GM21825 (cell line): ENCODE measurements around the gene ADGRE3.
"Not testable (repeated sequence)": the region's sequence is repeated elsewhere in the genome, so short reads cannot be mapped to it uniquely, and the experiment has no call there.

Experiments used
- ATAC-seq: cut with Tn5 transposase; IDR thresholded peaks from one replicate; pipeline ENCODE4 v1.9.1; 2021; ENCODE audit warnings: mild to moderate bottlenecking, moderate library complexity; ENCODE audit not compliant: unreplicated experiment

The ADGRE3 gene

DNA sequence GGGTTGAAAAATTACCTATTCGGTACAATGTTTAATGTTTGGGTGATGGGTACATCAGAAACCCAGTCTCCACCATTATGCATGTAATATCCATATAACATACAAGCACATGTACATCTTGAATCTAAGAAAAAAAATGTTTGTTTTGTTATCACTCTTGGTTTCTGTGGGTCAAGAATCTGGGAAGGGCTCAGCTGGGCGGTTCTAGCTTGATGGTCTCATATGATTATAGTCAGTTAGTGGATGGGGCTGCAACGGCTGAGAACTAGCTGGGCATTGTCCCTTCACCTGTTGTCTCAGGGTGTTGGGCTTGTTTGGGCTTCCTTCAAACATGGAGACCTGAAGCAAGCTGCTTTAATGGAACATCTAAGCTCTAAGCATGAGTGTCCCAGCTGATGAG is 4.7 kb downstream of the ADGRE3 start:
- ATAC-seq = no peak

GRCh38 chr19:14661372-14661924 is 13.2 kb downstream of the ADGRE3 start:
- no peak for ATAC-seq

DNA sequence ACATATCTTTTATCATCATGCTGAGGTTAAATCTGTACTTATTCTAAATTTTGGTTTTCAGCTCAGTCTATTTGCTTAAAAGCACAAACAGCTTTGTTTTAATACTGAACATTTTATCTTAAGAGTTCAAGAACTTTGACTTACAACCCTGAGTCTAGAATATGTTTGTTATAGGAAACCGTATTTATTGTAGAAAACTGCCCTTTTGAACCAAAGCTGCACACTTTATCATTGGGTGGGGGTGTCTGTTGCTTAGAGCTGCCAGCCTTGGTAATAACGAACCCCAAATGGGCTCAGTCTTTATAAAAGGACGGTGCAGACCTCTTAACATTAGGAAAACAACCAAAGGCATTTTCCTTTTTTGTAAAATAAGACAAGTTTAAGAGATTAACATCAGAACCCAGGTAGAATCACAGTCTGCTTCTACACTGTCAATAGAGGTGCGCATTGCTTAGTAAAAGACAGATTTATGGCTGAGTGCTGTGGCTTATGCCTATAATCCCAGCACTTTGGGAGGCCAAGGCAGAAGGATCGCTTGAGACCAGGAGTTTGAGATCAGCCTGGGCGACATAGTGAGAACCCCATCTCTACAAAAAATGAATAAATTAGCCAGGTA is 14.7 kb downstream of the ADGRE3 start:
- no peak for ATAC-seq

GRCh38 chr19:14655726-14656125 is 18.9 kb downstream of the ADGRE3 start:
- ATAC-seq = no peak

- no peak for ATAC-seq
These were observed 19.7 kb downstream of the ADGRE3 start for GRCh38 chr19:14654786-14655560.

DNA sequence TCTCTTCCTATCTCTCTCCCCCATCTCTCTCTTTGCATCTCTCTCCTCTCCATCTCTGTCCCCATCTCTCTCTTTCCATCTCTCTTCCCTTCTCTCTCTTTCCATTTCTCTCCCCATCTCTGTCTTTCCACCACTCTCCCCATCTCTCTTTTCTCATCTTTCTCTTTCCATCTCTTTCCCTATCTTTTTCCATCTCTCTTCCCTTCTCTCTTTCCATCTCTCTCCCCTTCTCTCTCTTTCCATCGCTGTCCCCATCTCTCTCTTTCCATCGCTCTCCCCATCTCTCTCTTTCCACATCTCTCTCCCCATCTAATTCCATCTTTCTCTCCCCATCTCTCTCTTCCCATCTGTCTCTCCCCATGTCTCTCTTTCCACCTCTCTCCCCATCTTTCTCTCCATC is 24.5 kb downstream of the ADGRE3 start:
- ATAC-seq = no peak

GRCh38 chr19:14649020-14649419 is 25.6 kb downstream of the ADGRE3 start:
- ATAC-seq = no peak

- ATAC-seq = no peak
These were observed 26.1 kb downstream of the ADGRE3 start for GRCh38 chr19:14648506-14648905.

DNA sequence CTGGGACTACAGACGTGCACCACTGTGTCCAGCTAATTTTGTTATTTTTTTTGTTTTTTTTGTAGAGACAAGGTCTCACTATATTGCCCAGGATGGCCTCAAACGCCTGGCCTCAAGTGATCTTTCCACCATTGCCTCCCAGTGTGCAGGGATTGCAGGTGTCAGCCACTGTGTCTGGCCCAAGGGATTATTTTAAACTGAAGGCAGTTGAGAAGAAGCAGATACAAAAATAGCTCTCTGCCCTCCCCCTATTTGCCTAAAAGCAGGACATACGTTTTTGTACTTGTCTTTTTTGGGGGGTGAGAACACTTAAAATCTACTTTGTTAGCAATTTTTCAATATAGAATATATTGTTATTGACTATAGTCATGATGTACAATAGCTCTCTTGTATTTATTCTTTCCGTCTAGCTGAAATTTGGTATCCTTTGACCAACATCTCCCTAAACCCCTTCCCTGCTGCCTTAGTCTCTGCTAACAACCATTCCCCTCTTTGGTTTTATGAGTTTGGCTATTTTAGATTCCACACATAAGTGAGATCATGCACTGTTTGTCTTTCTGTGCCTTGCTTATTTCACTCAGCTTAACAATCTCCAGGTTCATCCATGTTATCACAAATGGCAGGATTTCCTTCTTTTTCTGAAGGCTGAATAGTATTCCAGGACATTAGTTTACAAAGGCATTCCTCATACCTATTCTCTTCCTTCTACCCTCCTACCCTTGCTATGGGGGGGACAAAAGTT is 34.9 kb downstream of the ADGRE3 start:
- no peak for ATAC-seq

DNA sequence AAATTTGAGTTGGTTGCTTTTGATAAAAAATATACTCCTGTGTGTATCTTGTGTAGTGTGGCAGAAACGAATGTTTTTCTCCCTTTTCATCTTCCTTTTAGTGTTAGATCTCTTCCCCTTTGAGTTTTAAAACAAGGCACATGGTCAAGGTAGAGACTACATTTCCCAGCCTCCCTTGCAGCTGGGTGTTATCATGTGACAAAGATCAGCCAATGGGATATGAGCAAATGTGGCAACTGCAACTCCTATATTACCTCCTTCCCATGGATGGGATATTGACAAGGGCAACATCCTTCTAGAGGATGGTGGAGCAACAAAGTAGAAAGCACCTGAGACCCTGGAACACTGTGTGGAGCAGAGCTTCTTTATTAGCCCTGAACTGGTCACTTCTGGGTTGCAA is 42.4 kb downstream of the ADGRE3 start:
- no peak for ATAC-seq

- no peak for ATAC-seq
These were observed 45.1 kb downstream of the ADGRE3 start for GRCh38 chr19:14629557-14629956.

- ATAC-seq = not testable (repeated sequence)
These were observed 50.2 kb downstream of the ADGRE3 start for GRCh38 chr19:14624491-14624890.

GRCh38 chr19:14619404-14619803 is 55.2 kb downstream of the ADGRE3 start:
- no peak for ATAC-seq

DNA sequence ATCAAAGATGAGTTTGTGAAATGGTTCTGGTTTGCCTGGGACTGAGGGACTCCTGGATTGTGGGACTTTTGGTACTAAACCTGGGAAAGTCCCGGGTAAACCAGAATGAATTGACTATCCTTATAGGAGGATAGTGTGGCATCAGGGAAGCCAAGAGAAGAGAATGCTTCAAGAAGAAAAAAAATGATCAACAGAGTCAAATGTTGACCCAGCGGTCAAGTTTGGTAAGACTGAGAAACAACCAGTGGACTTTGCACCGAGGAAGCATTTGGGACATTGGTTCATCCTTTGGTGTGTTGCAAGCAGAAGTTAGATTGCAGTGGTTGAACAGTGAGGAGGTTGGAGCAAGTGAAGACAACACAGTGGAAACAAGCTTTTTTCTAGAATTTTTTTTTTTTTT is 58.2 kb downstream of the ADGRE3 start:
- no peak for ATAC-seq

GRCh38 chr19:14615623-14616022 is 59.0 kb downstream of the ADGRE3 start:
- no peak for ATAC-seq

DNA sequence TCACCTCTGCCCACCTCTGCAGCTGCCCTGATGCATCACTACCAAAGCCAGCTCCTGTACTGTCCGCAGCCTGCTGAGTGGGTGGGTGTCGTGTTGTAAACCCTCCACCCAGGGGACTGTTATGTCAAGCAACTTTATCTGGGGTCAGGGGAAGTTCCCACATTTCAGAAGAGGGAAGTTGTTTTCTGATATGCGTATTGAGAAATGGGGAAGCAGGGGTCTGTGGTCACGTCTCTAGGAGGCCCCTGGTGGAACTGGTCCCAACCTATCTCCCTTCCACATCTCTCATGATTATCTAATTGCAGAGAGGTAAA is 60.6 kb downstream of the ADGRE3 start:
- no peak for ATAC-seq

DNA sequence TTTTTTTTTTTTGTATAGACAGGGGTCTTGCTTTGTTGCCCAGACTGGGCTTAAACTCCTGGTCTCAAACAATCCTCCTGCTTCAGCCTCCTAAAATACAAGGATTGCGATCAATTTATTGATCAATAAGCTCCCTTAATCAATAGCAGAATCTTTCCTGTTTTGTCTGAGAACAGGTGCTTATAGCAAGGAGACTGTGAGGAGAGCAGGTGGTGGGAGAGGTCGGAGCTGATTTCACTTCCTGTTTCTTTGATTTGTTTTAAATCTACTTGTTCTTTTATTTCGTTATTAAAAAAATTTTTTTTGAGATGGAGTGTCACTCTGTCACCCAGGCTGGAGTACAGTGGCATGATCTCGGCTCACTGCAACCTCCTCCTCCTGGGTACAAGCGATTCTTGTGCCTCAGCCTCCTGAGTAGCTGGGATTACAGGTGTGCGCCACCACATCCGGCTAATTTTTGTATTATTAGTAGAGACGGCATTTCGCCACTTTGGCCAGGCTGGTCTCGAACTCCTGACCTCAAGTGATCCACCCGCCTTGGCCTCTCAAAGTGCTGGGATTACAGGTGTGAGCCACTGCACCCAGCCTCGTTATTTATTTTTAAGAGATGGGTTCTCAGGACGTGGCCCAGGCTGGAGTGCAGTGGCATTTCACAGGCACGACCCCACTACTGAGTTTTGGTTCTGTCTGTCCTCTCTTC is 61.1 kb downstream of the ADGRE3 start:
- not testable (repeated sequence) for ATAC-seq

GRCh38 chr19:14612657-14613056 is 62.0 kb downstream of the ADGRE3 start:
- no peak for ATAC-seq

- not testable (repeated sequence) for ATAC-seq
These were observed 62.4 kb downstream of the ADGRE3 start for GRCh38 chr19:14612242-14612641.

GRCh38 chr19:14611051-14611450 is 63.6 kb downstream of the ADGRE3 start:
- ATAC-seq = no peak

GRCh38 chr19:14606627-14607026 is 68.0 kb downstream of the ADGRE3 start:
- no peak for ATAC-seq
